GM21825 (cell line): ENCODE data around the gene STMP1.

Experiments used
- ATAC-seq: cut with Tn5 transposase; IDR thresholded peaks from one replicate; pipeline ENCODE4 v1.9.1; 2021; ENCODE audit warnings: mild to moderate bottlenecking, moderate library complexity; ENCODE audit not compliant: unreplicated experiment

The STMP1 gene

GRCh38 chr7:135718219-135718618, 55.9 kb downstream of the STMP1 start:
- ATAC-seq = no peak

GRCh38 chr7:135718794-135719437, 56.6 kb downstream of the STMP1 start:
- ATAC-seq = no peak

DNA sequence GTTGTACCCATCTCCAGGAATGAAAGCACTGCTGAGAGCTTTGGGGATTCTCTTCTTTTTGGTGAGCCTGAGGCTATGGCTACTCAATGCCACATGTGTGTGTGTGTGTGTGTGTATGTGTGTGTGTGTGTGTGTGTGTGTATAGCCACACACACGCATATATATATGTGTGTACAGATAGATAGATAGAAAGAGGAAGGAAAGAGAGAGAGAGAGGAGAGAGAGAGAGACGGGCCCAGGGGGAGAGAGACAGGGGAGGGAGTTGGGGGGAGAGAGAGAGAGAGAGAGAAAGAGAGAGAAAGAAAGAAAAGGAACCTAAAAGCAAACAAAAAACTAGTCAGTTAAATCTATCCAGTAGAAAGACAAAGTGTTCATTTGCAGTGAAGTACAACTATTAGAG, 57.4 kb downstream of the STMP1 start:
- no peak for ATAC-seq

DNA sequence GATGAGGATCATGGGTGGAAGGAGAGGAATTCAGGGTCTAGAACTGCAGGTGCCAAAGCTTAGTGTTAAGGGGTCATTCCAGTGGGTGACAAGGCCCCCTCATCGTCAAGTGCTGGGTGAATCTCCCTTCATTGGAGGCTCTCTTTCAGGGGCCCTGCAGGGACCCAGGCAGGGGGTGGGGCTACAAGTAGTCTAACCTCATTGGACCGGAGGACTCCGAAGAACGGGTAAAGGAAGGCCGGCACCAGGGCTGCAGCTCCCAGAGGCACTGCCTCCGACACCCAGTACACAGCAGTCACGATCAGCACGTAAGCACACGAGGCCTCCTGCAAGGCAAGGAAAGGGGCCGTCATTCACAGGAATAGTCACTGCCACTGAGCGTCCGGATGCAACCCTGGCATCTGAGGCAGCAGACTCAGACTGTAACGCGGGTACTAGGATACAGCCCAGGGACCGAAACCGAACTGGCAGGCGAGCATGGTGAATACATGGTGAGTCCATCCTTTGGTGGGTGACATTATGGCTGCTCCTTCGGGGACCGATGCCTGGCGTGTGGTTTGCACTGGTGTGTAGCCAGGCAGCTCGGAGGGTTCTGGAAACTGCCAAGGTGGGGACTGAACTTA, 59.0 kb downstream of the STMP1 start:
- no peak for ATAC-seq

DNA sequence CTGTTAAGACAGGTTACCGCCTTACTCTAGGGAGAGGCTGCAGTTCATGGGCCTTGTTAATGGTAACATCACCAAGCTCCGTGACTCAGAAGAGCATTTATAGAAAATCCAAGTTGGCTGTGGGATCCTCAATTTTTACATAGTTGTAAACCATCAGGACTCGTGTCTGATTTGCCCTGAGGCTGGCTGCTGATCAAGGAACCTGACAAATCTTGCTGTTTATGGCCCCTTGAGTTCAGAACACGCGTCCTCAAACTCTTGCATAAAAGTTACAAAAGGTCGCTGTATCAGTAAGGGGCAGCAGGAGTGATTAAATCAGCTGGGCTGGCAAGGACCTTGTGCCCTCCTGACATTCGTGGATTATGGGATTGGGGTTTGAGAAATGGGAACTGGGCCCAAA, 61.1 kb downstream of the STMP1 start:
- ATAC-seq = no peak
